Left ventricle myocardium inferior (tissue), 1 donor: ENCODE data around the gene FAM240B. TPM values are rescaled to one million over a fixed set of nuclear protein-coding genes. Genes with fewer than 3 reads are reported as not detected.

Experiments used
- DNase-seq: peaks from one replicate; pipeline ENCODE4 v3.0.0-alpha.2; 2020
- H3K27ac ChIP-seq: fragments of 200-600 bp; replicated peaks from 2 replicates; pipeline ENCODE4 v1.8.0; 2021
- H3K27me3 ChIP-seq: fragments of 200-600 bp; 2 replicates; pipeline ENCODE4 v1.8.0; 2021; ENCODE audit warnings: low read depth
- H3K36me3 ChIP-seq: fragments of 200-600 bp; 2 replicates; pipeline ENCODE4 v1.8.0; 2021
- H3K4me1 ChIP-seq: fragments of 200-600 bp; 2 replicates; pipeline ENCODE4 v1.8.0; 2021
- H3K4me3 ChIP-seq: fragments of 200-600 bp; 2 replicates; pipeline ENCODE4 v1.8.0; 2021; ENCODE audit warnings: mild to moderate bottlenecking, moderate library complexity
- H3K9me3 ChIP-seq: fragments of 200-600 bp; replicated peaks from 2 replicates; pipeline ENCODE4 v1.8.0; 2021
- intact Hi-C: fragments of 100-400 bp; cut with micrococcal nuclease; formaldehyde crosslinking; loops from one replicate; pipeline ENCODE4 v1.11.0; 2022
- total RNA-seq: library from RNA; stranded (reverse); fragmentation: NEBNext Ultra II Directional; extraction: Animal tissue kit (Norgen Biotek cat#: 25700); gene quantifications from one replicate; pipeline ENCODE4 v1.2.1, GENCODE V29; 2021
- TF ChIP-seq, protein P1 (sequence below): fragments of 200-600 bp; IDR thresholded peaks from 2 replicates; pipeline ENCODE4 v1.8.0; 2021; ENCODE audit warnings: antibody characterized with exemption, mild to moderate bottlenecking, borderline replicate concordance
- donor health status: DM: no; HTN: yes; CAD: no; lungs with severe emphysema.

Gene FAM240B
- total RNA-seq, 1 donor from 2014 or later: not detected

- Histone ChIP-seq H3K36me3 (no peaks in the 10 kb centered on the region), H3K27ac (peak overlapping the region; percentile 35), H3K9me3 (no peaks in the 10 kb centered on the region), H3K27me3 (no peaks in the 10 kb centered on the region), H3K4me3 (no peak overlapping the region), H3K4me1 (peaks cover 31% of the 10 kb centered on the region)
- TF ChIP-seq, protein P1, sequence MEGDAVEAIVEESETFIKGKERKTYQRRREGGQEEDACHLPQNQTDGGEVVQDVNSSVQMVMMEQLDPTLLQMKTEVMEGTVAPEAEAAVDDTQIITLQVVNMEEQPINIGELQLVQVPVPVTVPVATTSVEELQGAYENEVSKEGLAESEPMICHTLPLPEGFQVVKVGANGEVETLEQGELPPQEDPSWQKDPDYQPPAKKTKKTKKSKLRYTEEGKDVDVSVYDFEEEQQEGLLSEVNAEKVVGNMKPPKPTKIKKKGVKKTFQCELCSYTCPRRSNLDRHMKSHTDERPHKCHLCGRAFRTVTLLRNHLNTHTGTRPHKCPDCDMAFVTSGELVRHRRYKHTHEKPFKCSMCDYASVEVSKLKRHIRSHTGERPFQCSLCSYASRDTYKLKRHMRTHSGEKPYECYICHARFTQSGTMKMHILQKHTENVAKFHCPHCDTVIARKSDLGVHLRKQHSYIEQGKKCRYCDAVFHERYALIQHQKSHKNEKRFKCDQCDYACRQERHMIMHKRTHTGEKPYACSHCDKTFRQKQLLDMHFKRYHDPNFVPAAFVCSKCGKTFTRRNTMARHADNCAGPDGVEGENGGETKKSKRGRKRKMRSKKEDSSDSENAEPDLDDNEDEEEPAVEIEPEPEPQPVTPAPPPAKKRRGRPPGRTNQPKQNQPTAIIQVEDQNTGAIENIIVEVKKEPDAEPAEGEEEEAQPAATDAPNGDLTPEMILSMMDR: no peak
- DNase-seq: no peak
- intact Hi-C loops: no loop called here
These were observed 38.1 kb downstream of the FAM240B start for GRCh38 chr9:38681747-38682227.

GRCh38 chr9:38680837-38681445 is 39.0 kb downstream of the FAM240B start:
- H3K9me3 ChIP-seq: no peaks in the 10 kb centered on the region
- TF ChIP-seq, protein P1: no peak
- H3K27me3 ChIP-seq: no peaks in the 10 kb centered on the region
- H3K27ac ChIP-seq: peak overlapping the region; percentile 38
- DNase-seq: no peak
- H3K4me3 ChIP-seq: no peak overlapping the region
- H3K36me3 ChIP-seq: no peaks in the 10 kb centered on the region
- H3K4me1 ChIP-seq: peaks cover 30% of the 10 kb centered on the region
- intact Hi-C loops: no loop called here

GRCh38 chr9:38677660-38678303 is 42.2 kb downstream of the FAM240B start:
- no peaks in the 10 kb centered on the region for H3K36me3 ChIP-seq
- H3K9me3 ChIP-seq: no peaks in the 10 kb centered on the region
- peak; percentile 65 for DNase-seq
- intact Hi-C loops: no loop called here
- peaks cover 23% of the 10 kb centered on the region for H3K4me1 ChIP-seq
- TF ChIP-seq, protein P1: no peak
- peak overlapping the region; percentile 70 for H3K27ac ChIP-seq
- no peaks in the 10 kb centered on the region for H3K27me3 ChIP-seq
- H3K4me3 ChIP-seq: no peak overlapping the region

GRCh38 chr9:38675831-38676230 is 44.1 kb downstream of the FAM240B start:
- Histone ChIP-seq H3K9me3 (no peaks in the 10 kb centered on the region), H3K27ac (peak overlapping the region; percentile 70), H3K4me1 (peaks cover 28% of the 10 kb centered on the region), H3K36me3 (no peaks in the 10 kb centered on the region), H3K4me3 (no peak overlapping the region), H3K27me3 (no peaks in the 10 kb centered on the region)
- TF ChIP-seq, protein P1: no peak
- intact Hi-C loops: no loop called here
- DNase-seq: no peak

DNA sequence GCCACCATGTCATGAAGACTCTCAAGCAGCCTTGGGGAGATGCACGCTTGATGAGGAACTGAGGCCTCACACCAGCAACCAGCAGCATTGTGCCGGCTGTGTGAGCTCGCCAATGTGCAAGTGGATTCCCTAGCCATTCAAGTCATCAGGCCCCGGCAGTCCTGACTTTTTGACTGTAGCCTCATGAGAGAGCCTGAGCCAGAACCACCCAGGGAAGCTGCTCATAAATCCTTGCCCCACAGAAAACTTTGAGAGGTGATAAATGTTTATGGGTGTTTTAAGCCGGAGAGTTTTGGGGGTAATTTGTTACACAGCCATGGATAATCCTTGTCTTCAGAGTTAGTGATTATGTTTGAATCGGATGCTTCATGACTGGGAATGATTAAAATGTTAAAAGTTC is 44.7 kb downstream of the FAM240B start:
- no peaks in the 10 kb centered on the region for H3K27me3 ChIP-seq
- peaks cover 34% of the 10 kb centered on the region for H3K4me1 ChIP-seq
- no peaks in the 10 kb centered on the region for H3K9me3 ChIP-seq
- peak overlapping the region; percentile 70 for H3K27ac ChIP-seq
- TF ChIP-seq, protein P1: no peak
- H3K4me3 ChIP-seq: no peak overlapping the region
- DNase-seq: no peak
- no peaks in the 10 kb centered on the region for H3K36me3 ChIP-seq
- intact Hi-C loops: no loop called here
